Adrenal gland (tissue), 12 donors: ENCODE data around the gene LILRA6. TPM values are rescaled to one million over a fixed set of nuclear protein-coding genes. Genes with fewer than 3 reads are reported as not detected.
"Not testable (repeated sequence)": the region's sequence is repeated elsewhere in the genome, so short reads cannot be mapped to it uniquely, and the experiment has no call there.

Experiments used
- DNase-seq, 7 donors: peaks; one replicate each; pipeline ENCODE4 v3.0.0-alpha.2; 2019 to 2020
- H3K27ac ChIP-seq, 5 donors: fragments of 200-600 bp; sonication (generic) in 4 of 5; 1 replicate in 3 of 5; 2 replicates in 2 of 5; pipeline versions ENCODE4 v1.5.1 to v1.8.0; 2016 to 2020; ENCODE audit warnings: mild to moderate bottlenecking in 1 of 5
- H3K27me3 ChIP-seq: fragments of 200-600 bp; 2 replicates; pipeline ENCODE4 v1.8.0; 2021
- H3K36me3 ChIP-seq, 2 donors: fragments of 200-600 bp; replicated peaks in 1 of 2; 1 replicate in 1 of 2; 2 replicates in 1 of 2; pipeline versions ENCODE4 v1.5.1 to v1.8.0; 2018 to 2022
- H3K4me1 ChIP-seq, 2 donors: fragments of 200-600 bp; replicated peaks in 1 of 2; 1 replicate in 1 of 2; 2 replicates in 1 of 2; pipeline versions ENCODE4 v1.5.1 to v1.8.0; 2018 to 2021
- H3K4me3 ChIP-seq, 4 donors: fragments of 200-600 bp; sonication (generic) in 3 of 4; one replicate each; pipeline ENCODE4 v1.5.1; 2016 to 2018
- H3K9me3 ChIP-seq, 3 donors: fragments of 200-600 bp; sonication (generic) in 1 of 3; replicated peaks in 1 of 3; 1 replicate in 2 of 3; 2 replicates in 1 of 3; pipeline versions ENCODE4 v1.5.1 to v1.8.0; 2016 to 2021
- CTCF ChIP-seq, 6 experiments: fragments of 450-650 bp in 4 of 6; fragments of 200-600 bp in 2 of 6; sonication (generic) in 1 of 6; IDR thresholded peaks; 1 replicate in 5 of 6; 2 replicates in 1 of 6; pipeline versions ENCODE4 v1.5.1 to v1.8.0; 2016 to 2021; ENCODE audit warnings: antibody characterized with exemption in 6 of 6, mild to moderate bottlenecking in 2 of 6, moderate library complexity in 1 of 6
- POLR2A ChIP-seq, 2 donors: fragments of 450-650 bp; IDR thresholded peaks; one replicate each; pipeline ENCODE4 v1.6.1; 2017; ENCODE audit warnings: antibody characterized with exemption in 2 of 2, mild to moderate bottlenecking in 2 of 2, moderate library complexity in 1 of 2
- WGBS, 4 donors: extraction: QIAGEN DNeasy Blood & Tissue Kit in 2 of 4; methylation state at CpG; one replicate each; pipeline versions ENCODE4 v1.1.5 to v1.1.7; 2013 to 2017; 5-methylcytosine and 5-hydroxymethylcytosine counted together
- intact Hi-C, 2 donors: fragments of 100-400 bp; cut with DNase I; formaldehyde crosslinking; loops; one replicate each; pipeline versions ENCODE4 v1.14.1 to v1.15.0; 2022 to 2023
- polyA plus RNA-seq, 3 donors: library from polyadenylated mRNA; stranded (reverse); fragments of 200-250 nt in 2 of 3; fragments of 350-450 nt in 1 of 3; fragmentation: Illumina TruSeq in 1 of 3; extraction: RNeasy Lipid Tissue Mini Kit (QIAGEN cat#74804) in 1 of 3; gene quantifications; one replicate each; pipeline ENCODE4 v1.2.3, GENCODE V29; 2013 to 2014
- total RNA-seq, 9 donors: library from RNA; depleted of rRNA in 4 of 9; stranded (reverse); fragments of >200 nt in 4 of 9; fragments of 120-200 nt in 1 of 9; fragmentation: NEBNext Ultra II Directional in 1 of 9; extraction: Animal tissue kit (Norgen Biotek cat#: 25700) in 1 of 9; gene quantifications; one replicate each; pipeline versions ENCODE4 v1.1.0 to v1.2.4, GENCODE V29; 2013 to 2023
- donor health status: healthy with polysubstance abuse.
- donor health status: Bipolar disorder and iron deficiency.
- donor health status: DM: yes; HTN: yes; CAD: no.
- donor health status: DM: no; HTN: no; CAD: no.
- donor health status: DM: no; HTN: no; CAD: no.
- donor health status: DM: yes; HTN: yes; CAD: no.

Gene LILRA6
- total and polyA plus RNA-seq, 12 donors, result 0.30 to 9.3 (median 4.8) TPM

GRCh38 chr19:54233941-54234340 is 8.6 kb downstream of the LILRA6 start:
- TF ChIP-seq POLR2A (IDR thresholded peaks at IDR 0.05), result no peak
- no peak for TF ChIP-seq CTCF (IDR thresholded peaks at IDR 0.05)
- intact Hi-C loops, result loop anchor here in 1 of 2 donors (5.0 kb wide), 1 partner anchor 67 kb away; no protein-coding TSS in a partner anchor
- H3K4me3 ChIP-seq, result no peak overlapping the region
- H3K36me3 ChIP-seq, result no peaks in the 10 kb centered on the region
- no peak overlapping the region for H3K27ac ChIP-seq
- no peaks in the 10 kb centered on the region for H3K9me3 ChIP-seq
- no peaks in the 10 kb centered on the region for H3K27me3 ChIP-seq
- peaks cover 0 to 6% of the 10 kb centered on the region in 2 donors for H3K4me1 ChIP-seq
- 8 to 87% (median 38%) methylated on average over 4 to 5 of the region's 5 CpGs for WGBS, 4 donors
- peak in 2 of 7 donors; percentile 14 to 18 for DNase-seq

- TF ChIP-seq POLR2A (IDR thresholded peaks at IDR 0.05) (no peak), CTCF (IDR thresholded peaks at IDR 0.05) (peak; percentile 84 to 94 (median 90))
- intact Hi-C loops, result loop anchor here (2.0 to 5.0 kb wide), 2 partner anchors 63 to 64 kb away; no protein-coding TSS in a partner anchor
- no peak overlapping the region for H3K27ac ChIP-seq
- H3K9me3 ChIP-seq, result no peaks in the 10 kb centered on the region
- H3K36me3 ChIP-seq, result no peaks in the 10 kb centered on the region
- no peaks in the 10 kb centered on the region for H3K27me3 ChIP-seq
- H3K4me1 ChIP-seq, result peaks cover 0 to 6% of the 10 kb centered on the region in 2 donors
- no peak overlapping the region for H3K4me3 ChIP-seq
- 18 to 28% (median 21%) methylated on average over 11 to 21 of the region's 21 CpGs for WGBS, 4 donors
- DNase-seq, result peak; percentile 86 to 95 (median 91)
These were observed 11.3 kb downstream of the LILRA6 start for GRCh38 chr19:54231077-54231931.

GRCh38 chr19:54230031-54230430 is 12.6 kb downstream of the LILRA6 start:
- DNase-seq, result peak in 2 of 7 donors; percentile 13 to 25
- no peaks in the 10 kb centered on the region for H3K9me3 ChIP-seq
- H3K27me3 ChIP-seq, result no peaks in the 10 kb centered on the region
- H3K36me3 ChIP-seq, result no peaks in the 10 kb centered on the region
- intact Hi-C loops, result loop anchor here (2.0 to 5.0 kb wide), 2 partner anchors 61 to 63 kb away; no protein-coding TSS in a partner anchor
- 80 to 85% (median 83%) methylated on average over 7 of the region's 7 CpGs for WGBS, 4 donors
- no peak overlapping the region for H3K27ac ChIP-seq
- TF ChIP-seq CTCF (IDR thresholded peaks at IDR 0.05) (no peak), POLR2A (IDR thresholded peaks at IDR 0.05) (no peak)
- no peak overlapping the region for H3K4me3 ChIP-seq
- H3K4me1 ChIP-seq, result peaks cover 0 to 6% of the 10 kb centered on the region in 2 donors

GRCh38 chr19:54229146-54229545 is 13.4 kb downstream of the LILRA6 start:
- no peak for TF ChIP-seq CTCF (IDR thresholded peaks at IDR 0.05)
- no peak for TF ChIP-seq POLR2A (IDR thresholded peaks at IDR 0.05)
- Histone ChIP-seq H3K27ac (no peak overlapping the region), H3K27me3 (no peaks in the 10 kb centered on the region), H3K9me3 (no peaks in the 10 kb centered on the region), H3K4me3 (no peak overlapping the region), H3K4me1 (peaks cover 0 to 6% of the 10 kb centered on the region in 2 donors), H3K36me3 (no peaks in the 10 kb centered on the region)
- intact Hi-C loops, result no loop called here
- whole genome bisulfite sequencing, 4 donors, result 82 to 87% (median 86%) methylated on average over 8 of the region's 8 CpGs
- peak in 2 of 7 donors; percentile 13 to 24 for DNase-seq

GRCh38 chr19:54224619-54225018 is 18.0 kb downstream of the LILRA6 start:
- H3K9me3 ChIP-seq, intact Hi-C loops, H3K27me3 ChIP-seq, H3K4me1 ChIP-seq, H3K36me3 ChIP-seq, H3K27ac ChIP-seq, H3K4me3 ChIP-seq: not testable (repeated sequence)
- DNase-seq, result peak in 3 of 7 donors; percentile 2 to 13 (median 3)
- 69 to 78% (median 74%) methylated on average over 9 to 10 of the region's 10 CpGs for WGBS, 4 donors

- peak in 2 of 7 donors; percentile 4 to 35 for DNase-seq
- H3K36me3 ChIP-seq, H3K27me3 ChIP-seq, H3K27ac ChIP-seq, H3K9me3 ChIP-seq, H3K4me3 ChIP-seq, H3K4me1 ChIP-seq: not testable (repeated sequence)
- intact Hi-C loops, result loop anchor here in 1 of 2 donors (2.0 kb wide), 1 partner anchor 21 kb away; no protein-coding TSS in a partner anchor
- 38 to 49% (median 47%) methylated on average over 5 of the region's 5 CpGs for WGBS, 4 donors
These were observed 18.7 kb downstream of the LILRA6 start for GRCh38 chr19:54223937-54224281.
